Loucy (cell line): Measurements from ENCODE around the gene SOHLH1.
"Not testable (repeated sequence)": the region's sequence is repeated elsewhere in the genome, so short reads cannot be mapped to it uniquely, and the experiment has no call there.

ENCODE experiments used
- H2AFZ ChIP-seq: fragments of 200-600 bp; sonication (generic); 2 replicates; pipeline ENCODE4 v1.6.0; 2016; ENCODE audit warnings: antibody characterized with exemption, mild to moderate bottlenecking, low read length, moderate library complexity
- H3F3A ChIP-seq: fragments of 200-600 bp; 2 replicates; pipeline ENCODE4 v1.6.0; 2016; ENCODE audit warnings: antibody characterized with exemption, low read depth, mild to moderate bottlenecking
- H3K27me3 ChIP-seq: fragments of 200-600 bp; sonication (generic); 2 replicates; pipeline ENCODE4 v1.6.1; 2014; ENCODE audit warnings: low read length, mild to moderate bottlenecking; ENCODE audit not compliant: insufficient read depth, poor library complexity, severe bottlenecking
- H3K36me3 ChIP-seq: fragments of 200-600 bp; sonication (generic); 2 replicates; pipeline ENCODE4 v1.6.1; 2016; ENCODE audit warnings: low read length; ENCODE audit not compliant: insufficient read depth
- H3K4me1 ChIP-seq: fragments of 200-600 bp; sonication (generic); 2 replicates; pipeline ENCODE4 v1.5.1; 2014; ENCODE audit warnings: low read length, mild to moderate bottlenecking; ENCODE audit not compliant: insufficient read depth, poor library complexity, severe bottlenecking
- H3K4me2 ChIP-seq: fragments of 200-600 bp; sonication (generic); 2 replicates; pipeline ENCODE4 v1.6.0; 2014; ENCODE audit warnings: antibody characterized with exemption, low read length, low read depth, mild to moderate bottlenecking; ENCODE audit not compliant: poor library complexity, severe bottlenecking
- H3K4me3 ChIP-seq: fragments of 200-600 bp; sonication (generic); 2 replicates; pipeline ENCODE4 v1.5.1; 2014; ENCODE audit warnings: low read length, mild to moderate bottlenecking, mixed read lengths; ENCODE audit not compliant: poor library complexity, severe bottlenecking
- H3K79me2 ChIP-seq: fragments of 200-600 bp; sonication (generic); 2 replicates; pipeline ENCODE4 v1.6.1; 2014; ENCODE audit warnings: low read length; ENCODE audit not compliant: insufficient read depth
- H3K9ac ChIP-seq: fragments of 200-600 bp; sonication (generic); 2 replicates; pipeline ENCODE4 v1.6.0; 2014; ENCODE audit warnings: mild to moderate bottlenecking, low read depth, low read length, moderate library complexity; ENCODE audit not compliant: poor library complexity, severe bottlenecking
- H3K9me2 ChIP-seq: fragments of 200-600 bp; sonication (generic); replicated peaks from 2 replicates; pipeline ENCODE4 v1.6.1; 2016; ENCODE audit warnings: low read depth, low read length, mixed read lengths
- H3K9me3 ChIP-seq: fragments of 200-600 bp; sonication (generic); 2 replicates; pipeline ENCODE4 v1.6.1; 2014; ENCODE audit warnings: mild to moderate bottlenecking, antibody characterized with exemption, low read length, low read depth; ENCODE audit not compliant: insufficient read depth
- H4K20me1 ChIP-seq: fragments of 200-600 bp; sonication (generic); 2 replicates; pipeline ENCODE4 v1.6.0; 2014; ENCODE audit warnings: antibody characterized with exemption, low read length, mild to moderate bottlenecking; ENCODE audit not compliant: insufficient read depth, poor library complexity, severe bottlenecking
- EZH2phosphoT487 ChIP-seq: fragments of 200-600 bp; IDR thresholded peaks from 2 replicates; pipeline ENCODE4 v1.6.1; 2018; ENCODE audit warnings: antibody characterized with exemption, mild to moderate bottlenecking, moderate library complexity, borderline replicate concordance
- TF ChIP-seq, protein P1 (sequence below): fragments of 200-600 bp; sonication (generic); conservative IDR thresholded peaks from 2 replicates; pipeline ENCODE4 v1.5.1; 2014; ENCODE audit warnings: mild to moderate bottlenecking, antibody characterized with exemption, low read length

Gene SOHLH1

GRCh38 chr9:135671591-135672041, 27.7 kb downstream of the SOHLH1 start:
- H3K4me3 ChIP-seq = no peak overlapping the region
- no peaks in the 10 kb centered on the region for H3K27me3 ChIP-seq
- H3K36me3 ChIP-seq = no peaks in the 10 kb centered on the region
- H2AFZ ChIP-seq = no peak overlapping the region
- H3K4me2 ChIP-seq = no peak overlapping the region
- no peak overlapping the region for H3K9ac ChIP-seq
- no peaks in the 10 kb centered on the region for H4K20me1 ChIP-seq
- TF ChIP-seq, protein P1, sequence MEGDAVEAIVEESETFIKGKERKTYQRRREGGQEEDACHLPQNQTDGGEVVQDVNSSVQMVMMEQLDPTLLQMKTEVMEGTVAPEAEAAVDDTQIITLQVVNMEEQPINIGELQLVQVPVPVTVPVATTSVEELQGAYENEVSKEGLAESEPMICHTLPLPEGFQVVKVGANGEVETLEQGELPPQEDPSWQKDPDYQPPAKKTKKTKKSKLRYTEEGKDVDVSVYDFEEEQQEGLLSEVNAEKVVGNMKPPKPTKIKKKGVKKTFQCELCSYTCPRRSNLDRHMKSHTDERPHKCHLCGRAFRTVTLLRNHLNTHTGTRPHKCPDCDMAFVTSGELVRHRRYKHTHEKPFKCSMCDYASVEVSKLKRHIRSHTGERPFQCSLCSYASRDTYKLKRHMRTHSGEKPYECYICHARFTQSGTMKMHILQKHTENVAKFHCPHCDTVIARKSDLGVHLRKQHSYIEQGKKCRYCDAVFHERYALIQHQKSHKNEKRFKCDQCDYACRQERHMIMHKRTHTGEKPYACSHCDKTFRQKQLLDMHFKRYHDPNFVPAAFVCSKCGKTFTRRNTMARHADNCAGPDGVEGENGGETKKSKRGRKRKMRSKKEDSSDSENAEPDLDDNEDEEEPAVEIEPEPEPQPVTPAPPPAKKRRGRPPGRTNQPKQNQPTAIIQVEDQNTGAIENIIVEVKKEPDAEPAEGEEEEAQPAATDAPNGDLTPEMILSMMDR = no peak
- no peak for TF ChIP-seq EZH2phosphoT487
- no peaks in the 10 kb centered on the region for H3F3A ChIP-seq
- H3K4me1 ChIP-seq = no peaks in the 10 kb centered on the region
- H3K9me2 ChIP-seq = no peaks in the 10 kb centered on the region
- H3K79me2 ChIP-seq = no peaks in the 10 kb centered on the region
- no peaks in the 10 kb centered on the region; the same call in 1 of the 2 replicates for H3K9me3 ChIP-seq

DNA sequence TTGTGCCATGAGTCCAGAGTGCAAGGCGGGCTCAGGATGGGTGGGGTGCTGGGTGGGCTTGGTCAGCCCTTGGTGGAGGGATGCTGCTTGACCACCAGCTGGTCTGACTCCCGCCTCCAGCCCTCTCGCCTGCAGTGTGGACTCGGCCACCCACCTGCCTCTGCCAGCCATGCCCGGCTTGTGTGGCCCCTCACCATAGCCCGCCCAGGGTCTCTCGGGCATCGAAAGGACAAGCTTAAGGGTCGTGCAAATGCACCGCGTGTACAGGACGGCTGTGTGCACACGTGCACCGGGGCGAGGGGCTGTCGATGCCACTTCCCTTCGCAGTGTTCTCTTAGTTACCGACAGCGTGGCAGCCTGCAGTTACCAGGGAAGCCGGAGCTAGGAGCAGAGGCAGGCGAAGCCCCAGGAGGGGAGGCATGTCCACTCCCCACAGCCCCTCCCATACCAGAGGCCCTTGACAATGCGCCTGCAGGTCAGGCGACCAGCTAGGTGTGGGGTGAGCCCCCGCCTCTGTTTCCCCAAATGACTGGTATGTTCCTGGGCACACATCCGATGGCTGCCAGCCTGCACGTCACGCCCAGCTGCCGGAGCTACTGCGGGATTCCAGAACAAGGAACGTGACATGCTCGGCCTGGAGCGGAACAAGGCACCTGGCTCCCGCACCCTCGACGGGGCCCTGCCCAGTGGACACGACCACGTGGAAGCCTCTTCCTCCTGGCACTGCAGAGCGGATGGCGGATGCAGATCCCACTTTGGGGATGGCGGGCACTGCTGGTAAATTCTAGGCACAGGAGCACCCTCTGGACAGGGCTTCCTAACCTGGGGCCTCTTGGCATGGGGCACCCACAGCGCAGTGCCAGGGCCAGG, 28.3 kb downstream of the SOHLH1 start:
- Histone ChIP-seq H4K20me1 (no peaks in the 10 kb centered on the region), H3K9me2 (no peaks in the 10 kb centered on the region), H3F3A (no peaks in the 10 kb centered on the region), H3K4me1 (no peaks in the 10 kb centered on the region), H3K4me2 (no peak overlapping the region), H3K79me2 (no peaks in the 10 kb centered on the region), H3K9ac (no peak overlapping the region), H3K9me3 (no peaks in the 10 kb centered on the region; the same call in 1 of the 2 replicates), H3K27me3 (no peaks in the 10 kb centered on the region), H2AFZ (no peak overlapping the region), H3K4me3 (no peak overlapping the region), H3K36me3 (no peaks in the 10 kb centered on the region)
- TF ChIP-seq, protein P1 = no peak
- TF ChIP-seq EZH2phosphoT487 = no peak

DNA sequence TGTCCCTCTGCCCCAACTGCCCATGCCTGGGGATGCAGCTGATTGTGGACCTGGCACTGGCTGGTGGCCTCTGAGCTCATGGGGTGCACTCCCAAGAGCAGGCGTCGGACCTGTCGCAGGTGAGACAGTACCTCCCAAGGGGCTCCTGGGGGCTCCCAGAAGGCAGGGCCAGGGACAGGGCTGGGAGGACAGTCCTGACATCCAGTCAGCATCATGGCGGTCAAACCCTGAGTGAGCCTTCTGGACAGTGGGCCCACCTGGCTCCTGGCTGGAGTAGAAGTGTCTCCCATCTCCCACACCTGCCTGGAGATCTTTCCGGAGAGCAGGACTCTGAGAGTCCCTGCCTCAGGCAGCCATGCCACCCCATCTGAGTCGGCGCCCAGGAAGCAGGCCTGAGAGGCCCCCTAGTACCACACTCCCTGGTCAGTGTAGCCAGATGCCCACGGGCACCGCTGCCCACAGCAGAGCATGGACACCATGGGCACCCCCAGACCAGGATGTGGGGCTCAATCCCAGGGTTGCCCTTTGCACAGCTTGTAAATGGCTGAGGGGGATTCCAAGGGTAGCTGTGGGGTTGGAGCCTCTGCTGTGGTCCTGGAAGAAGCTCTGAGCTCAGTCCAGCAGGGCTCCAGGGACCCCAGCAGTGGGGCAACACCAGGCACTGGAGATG, 29.5 kb downstream of the SOHLH1 start:
- H2AFZ ChIP-seq = no peak overlapping the region
- no peaks in the 10 kb centered on the region for H4K20me1 ChIP-seq
- no peaks in the 10 kb centered on the region for H3K27me3 ChIP-seq
- no peaks in the 10 kb centered on the region for H3F3A ChIP-seq
- H3K4me1 ChIP-seq = no peaks in the 10 kb centered on the region
- no peaks in the 10 kb centered on the region for H3K79me2 ChIP-seq
- H3K9me3 ChIP-seq = no peaks in the 10 kb centered on the region; the same call in 1 of the 2 replicates
- no peak overlapping the region for H3K4me3 ChIP-seq
- H3K4me2 ChIP-seq = no peak overlapping the region
- no peaks in the 10 kb centered on the region for H3K36me3 ChIP-seq
- TF ChIP-seq, protein P1 = no peak
- TF ChIP-seq EZH2phosphoT487 = no peak
- no peaks in the 10 kb centered on the region for H3K9me2 ChIP-seq
- no peak overlapping the region for H3K9ac ChIP-seq

- H3K9ac ChIP-seq, H3K4me1 ChIP-seq, H3F3A ChIP-seq, H4K20me1 ChIP-seq, H3K79me2 ChIP-seq, H3K4me3 ChIP-seq, H3K9me2 ChIP-seq, H3K9me3 ChIP-seq, H3K4me2 ChIP-seq, H2AFZ ChIP-seq, H3K36me3 ChIP-seq, H3K27me3 ChIP-seq: not testable (repeated sequence)
Measured at GRCh38 chr9:135669018-135669417, 30.3 kb downstream of the SOHLH1 start.
